ENCODE measurements around the gene UQCRQ. TPM values are rescaled to one million over a fixed set of nuclear protein-coding genes. Genes with fewer than 3 reads are reported as not detected.
"Not testable (repeated sequence)": the region's sequence is repeated elsewhere in the genome, so short reads cannot be mapped to it uniquely, and the experiment has no call there.

Gene UQCRQ
- polyA plus RNA-seq, 3 donors, result 199 to 253 (median 242) TPM

DNA sequence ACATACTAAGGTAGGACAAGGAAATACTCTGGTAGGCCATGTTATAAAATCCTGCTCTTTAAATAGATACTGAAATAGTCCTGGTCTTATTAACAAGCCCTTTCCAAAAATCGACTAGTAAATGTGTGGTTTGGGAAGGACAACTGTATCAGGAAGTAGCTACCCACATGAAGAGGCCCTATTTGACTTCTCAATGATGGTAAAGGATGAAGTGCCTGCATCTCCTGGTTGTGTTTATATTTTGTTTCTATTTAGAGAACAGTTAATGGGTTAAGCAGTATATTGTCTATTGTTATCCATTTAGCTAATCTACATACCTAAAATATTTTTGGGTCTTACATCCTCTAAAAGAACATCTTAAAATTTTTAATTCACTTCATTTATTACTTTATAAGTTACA lies 12.7 kb upstream of the UQCRQ start:
- DNase-seq, result no peak

GRCh38 chr5:132854301-132854700 lies 12.1 kb upstream of the UQCRQ start:
- DNase-seq, result no peak

- DNase-seq, result not testable (repeated sequence)
Observed at GRCh38 chr5:132854992-132855391, 11.4 kb upstream of the UQCRQ start.

GRCh38 chr5:132856011-132856410 lies 10.4 kb upstream of the UQCRQ start:
- DNase-seq, result no peak

- no peak for DNase-seq
Observed at GRCh38 chr5:132859889-132860437, 6.5 kb upstream of the UQCRQ start.

- no peak for DNase-seq
Observed at GRCh38 chr5:132860742-132861141, 5.7 kb upstream of the UQCRQ start.

DNA sequence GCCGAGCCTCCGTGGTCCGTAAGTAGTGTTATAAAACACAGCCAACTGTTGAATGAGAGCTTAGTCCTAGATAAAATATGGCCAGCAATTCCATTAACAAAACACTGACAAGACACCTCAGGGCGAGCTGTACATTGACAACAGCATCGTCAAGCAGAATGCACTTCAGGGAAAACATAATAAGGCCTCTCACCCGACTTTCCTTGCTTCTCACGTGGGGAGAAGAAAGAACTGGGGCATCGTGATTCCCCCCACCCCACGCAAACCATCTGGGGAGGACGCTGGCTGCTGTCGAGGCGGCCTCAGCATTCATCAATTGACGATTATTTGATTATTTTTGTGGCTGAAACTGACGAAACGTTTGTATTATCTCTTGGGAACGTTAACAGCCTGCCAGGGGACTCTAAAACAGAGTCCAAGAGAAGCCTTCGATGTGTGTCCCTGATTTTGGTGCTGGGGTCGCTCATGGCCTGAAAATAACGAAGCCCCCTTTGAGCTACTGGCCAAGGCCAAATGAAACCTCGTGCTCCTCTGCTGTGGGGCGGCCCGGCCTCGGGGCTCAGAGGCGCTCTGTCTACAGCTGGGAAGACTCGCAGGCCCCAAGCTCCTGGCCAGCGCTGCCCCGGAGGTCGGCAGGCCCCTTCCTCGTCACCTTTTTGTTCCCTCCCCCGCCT lies 637 bp upstream of the UQCRQ start:
- no peak for DNase-seq

DNA sequence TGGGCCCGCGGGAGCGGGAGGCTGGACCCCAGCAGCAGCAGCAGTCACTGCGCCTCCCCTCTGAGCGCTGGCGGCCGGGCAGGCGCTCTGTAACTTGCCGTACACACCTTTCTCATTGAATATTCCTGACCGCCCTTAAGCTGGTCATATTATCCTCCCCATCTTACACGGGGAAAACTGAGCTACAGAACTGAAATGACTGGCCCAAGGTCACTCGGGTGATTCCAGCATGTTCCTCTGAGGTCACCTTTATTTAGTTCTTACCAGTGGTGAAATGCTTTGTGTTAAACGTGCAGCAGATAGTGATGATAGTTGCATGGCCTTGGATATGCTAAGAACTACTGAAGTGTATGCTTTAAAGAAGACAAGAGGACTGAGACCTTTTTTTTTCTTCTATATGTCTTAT lies 607 bp downstream of the UQCRQ start:
- no peak for DNase-seq

DNA sequence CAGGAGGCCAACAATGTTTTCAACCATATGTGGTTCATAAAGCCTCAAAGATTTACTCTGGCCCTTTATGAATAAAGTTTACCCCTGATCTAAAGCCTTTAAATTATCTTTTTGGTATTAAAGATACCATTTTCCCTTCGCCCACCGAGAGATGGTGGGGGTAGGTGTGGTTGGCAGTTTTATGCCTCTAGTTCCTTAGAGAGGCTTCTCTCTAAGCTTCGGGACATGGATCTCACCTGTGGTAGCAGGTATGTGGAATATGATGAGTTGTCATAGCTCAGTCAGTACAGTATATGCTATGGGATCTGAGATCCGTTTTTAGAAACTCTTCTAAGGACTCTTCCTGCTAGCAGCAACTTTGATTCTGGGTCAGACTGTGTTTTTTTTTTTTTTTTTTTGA lies 2.3 kb downstream of the UQCRQ start:
- no peak for DNase-seq

- no peak for DNase-seq
Observed at GRCh38 chr5:132870801-132871200, 4.4 kb downstream of the UQCRQ start.

GRCh38 chr5:132871459-132872284 lies 5.2 kb downstream of the UQCRQ start:
- DNase-seq, result no peak

GRCh38 chr5:132872788-132873118 lies 6.3 kb downstream of the UQCRQ start:
- no peak for DNase-seq

GRCh38 chr5:132873119-132873929 lies 6.9 kb downstream of the UQCRQ start, which contains the start of gene LEAP2:
LEAP2 (plus strand) TSS chr5:132873668; CDS start chr5:132873695, 27 bp downstream.
- no peak for DNase-seq

DNA sequence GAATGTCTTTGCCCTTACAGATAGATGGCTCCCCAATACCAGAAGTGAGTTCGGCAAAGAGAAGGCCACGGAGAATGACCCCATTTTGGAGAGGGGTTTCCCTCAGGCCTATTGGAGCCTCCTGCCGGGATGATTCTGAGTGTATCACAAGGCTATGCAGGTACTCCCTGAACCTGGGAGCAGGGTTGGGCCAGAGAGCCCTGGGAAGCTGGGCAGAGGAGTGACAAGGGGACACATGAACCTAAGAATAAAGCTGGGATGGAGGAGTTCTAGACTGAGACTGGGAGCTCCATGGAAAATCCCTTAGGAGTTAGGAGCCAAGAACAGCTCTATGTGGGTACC lies 7.5 kb downstream of the UQCRQ start:
- DNase-seq, result no peak

GRCh38 chr5:132876020-132876759 lies 9.7 kb downstream of the UQCRQ start:
- no peak for DNase-seq

DNA sequence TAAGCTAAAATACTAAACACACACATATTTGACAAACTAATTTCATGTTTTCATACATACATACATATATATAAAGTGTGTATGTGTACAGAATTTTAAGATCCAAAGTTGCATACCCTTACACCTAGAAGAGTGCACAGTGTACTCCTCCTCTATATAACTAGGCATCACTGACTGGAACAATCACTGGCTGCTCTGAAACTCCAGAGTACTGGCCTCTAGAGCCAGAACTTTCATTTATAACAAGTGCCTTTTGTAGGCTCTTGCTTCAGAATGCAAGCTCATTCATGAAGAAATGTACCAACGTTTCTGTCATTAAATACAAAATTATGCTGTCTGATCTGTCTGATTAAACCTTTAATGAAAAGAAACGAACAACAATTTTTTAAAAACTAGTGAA lies 11.0 kb downstream of the UQCRQ start:
- no peak for DNase-seq

GRCh38 chr5:132877938-132878337 lies 11.5 kb downstream of the UQCRQ start:
- no peak for DNase-seq

DNA sequence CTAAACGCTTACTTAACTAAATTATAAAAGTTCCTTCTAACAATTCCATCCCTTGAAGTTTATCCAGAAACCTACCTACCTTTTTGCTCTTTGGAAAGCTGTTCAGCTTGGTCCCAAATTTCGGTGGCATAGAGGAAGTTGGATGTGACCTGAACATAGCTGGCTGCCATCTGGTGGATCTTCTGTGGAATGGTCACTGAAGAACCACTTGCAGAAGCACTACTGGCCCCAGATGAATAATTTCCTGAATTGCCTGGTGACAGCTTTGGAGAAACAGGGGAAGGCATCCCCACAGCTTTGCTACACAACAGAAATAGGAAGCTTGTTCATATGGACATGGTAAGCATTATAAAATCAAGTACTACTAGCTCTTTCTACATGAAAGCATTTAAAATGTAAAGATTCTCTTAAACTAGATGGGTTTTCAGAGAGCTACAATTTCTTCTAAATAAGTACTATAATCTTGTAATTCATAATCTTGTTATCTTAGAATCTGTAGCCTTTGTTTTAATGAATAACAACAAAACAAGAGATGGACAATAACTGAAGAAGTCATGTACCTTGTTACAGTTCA lies 16.9 kb downstream of the UQCRQ start:
- peak; percentile 68 for DNase-seq

GRCh38 chr5:132884548-132884947 lies 18.1 kb downstream of the UQCRQ start:
- DNase-seq, result no peak

DNA sequence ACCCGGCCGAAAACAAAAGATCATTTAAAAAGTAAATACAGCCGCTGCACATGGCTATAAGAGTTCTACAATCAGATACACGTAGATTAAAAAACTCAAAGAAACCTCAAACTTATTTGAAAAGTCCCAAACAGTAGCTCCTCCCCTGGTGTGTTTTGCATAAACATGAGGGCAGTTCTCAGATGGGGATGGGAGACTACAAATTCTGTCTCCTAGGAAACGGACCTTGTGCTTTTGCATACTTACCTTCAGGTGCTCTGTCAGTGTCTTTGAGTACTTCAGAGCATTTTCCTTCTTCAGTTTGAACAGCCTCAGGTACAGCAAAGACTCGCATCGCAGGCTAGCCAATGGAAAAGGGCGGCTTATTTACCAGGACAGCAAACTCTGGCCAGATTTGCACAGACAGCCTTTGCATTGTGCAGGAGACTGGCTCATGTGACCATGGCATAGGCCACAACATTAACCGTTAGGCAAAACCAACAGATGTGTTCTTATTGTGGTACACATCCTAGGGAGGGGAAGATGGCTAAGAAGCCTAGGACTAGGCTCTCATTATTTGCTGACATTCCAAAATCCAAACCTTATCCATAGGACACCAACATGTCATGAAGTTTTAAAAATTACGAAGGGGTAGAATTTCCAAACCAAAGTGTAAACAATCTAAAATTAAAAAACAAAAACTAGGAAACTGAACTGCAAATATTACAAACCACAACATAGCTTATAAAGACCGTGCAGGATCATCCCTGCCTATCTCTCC lies 19.8 kb downstream of the UQCRQ start:
- no peak for DNase-seq

DNA sequence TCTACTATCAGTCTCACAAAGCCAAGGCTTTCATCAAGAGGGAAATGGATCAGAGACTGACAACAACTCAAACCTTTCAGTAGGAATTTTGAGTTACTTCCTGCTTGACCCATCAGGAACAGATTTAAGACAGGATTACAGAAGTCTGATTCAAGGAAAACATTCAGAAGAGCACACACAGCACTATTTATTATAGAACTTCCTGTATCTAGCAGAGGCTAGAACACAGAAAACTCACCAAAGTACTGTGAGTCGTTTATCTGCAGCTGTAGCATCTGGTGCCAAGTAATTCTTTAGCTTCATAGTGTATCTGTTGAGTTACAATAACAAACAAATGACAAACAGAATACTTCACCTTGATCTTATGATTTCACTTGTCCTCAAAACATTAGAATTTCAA lies 20.8 kb downstream of the UQCRQ start:
- DNase-seq, result no peak
